Measurements from ENCODE around the gene GORASP1. TPM values are rescaled to one million over a fixed set of nuclear protein-coding genes. Genes with fewer than 3 reads are reported as not detected.

GORASP1 gene
- total RNA-seq, 1 experiment from 2014 or later, result 39.4 TPM

DNA sequence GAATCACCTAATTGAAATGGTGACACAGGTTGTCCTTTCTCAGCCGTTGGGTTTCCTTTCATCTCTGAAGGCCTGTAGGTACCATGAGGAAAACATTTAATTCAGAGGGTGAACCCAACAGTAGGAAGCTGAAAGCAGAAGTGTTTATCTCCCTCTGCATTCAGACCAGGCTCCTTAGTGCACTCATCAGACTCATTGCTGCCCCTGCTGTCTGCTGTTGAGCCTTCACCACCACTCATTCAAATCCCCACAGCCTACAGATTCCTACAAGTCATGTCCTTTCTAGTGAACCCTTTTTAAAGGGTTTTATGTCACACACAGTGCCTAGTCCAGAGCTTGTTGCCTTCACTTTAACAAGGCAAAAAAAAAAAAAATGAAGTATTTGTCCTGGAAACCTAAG, 42.2 kb downstream of the GORASP1 start:
- no peaks in the 10 kb centered on the region for H3K27me3 ChIP-seq (ENCODE audit: control insufficient read depth, insufficient read depth, low read length)
- BruUV-seq (replicated peaks), result no TSS peak
- ATAC-seq (peak; percentile 84), DNase-seq (ENCODE audit: low read depth, low spot score) (peak; percentile 18)
- ChIA-PET CTCF (interaction anchor here (0.6 kb wide), 1 partner anchor 79 kb away, joined by 3 read pairs; no protein-coding TSS in a partner anchor), POLR2A (no interaction called here)
- TF ChIP-seq CTCF (IDR thresholded peaks at IDR 0.05), result peak; percentile 65
- no peak for TF ChIP-seq SIN3A (IDR thresholded peaks at IDR 0.05; ENCODE audit: borderline replicate concordance, insufficient read depth, low read depth, low read length)
- TF ChIP-seq REST (IDR thresholded peaks at IDR 0.05; ENCODE audit: insufficient read depth in 1 of 2, low read depth in 2 of 2, low read length in 1 of 2), result no peak
- no peaks in the 10 kb centered on the region; the same call in 1 of the 2 replicates for H3K4me1 ChIP-seq (ENCODE audit: control insufficient read depth, insufficient read depth, low read length)
- H3K36me3 ChIP-seq (ENCODE audit: control insufficient read depth, insufficient read depth, low read length), result no peaks in the 10 kb centered on the region
- in situ Hi-C loops (cut with HindIII; ENCODE audit: low pct_unique_long_range_greater_than_20kb, low sequenced_read_pairs) (no loop called here), intact Hi-C loops (cut with micrococcal nuclease; ENCODE audit: unreplicated experiment) (no loop called here)
- H3K9me3 ChIP-seq (ENCODE audit: control insufficient read depth, insufficient read depth, low read depth, low read length), result no peaks in the 10 kb centered on the region; the same call in 1 of the 2 replicates
- no peak overlapping the region for H3K4me3 ChIP-seq (ENCODE audit: low read depth in 2 of 2, low read length in 2 of 2)
- no peak overlapping the region for H3K27ac ChIP-seq (ENCODE audit: low read length)

DNA sequence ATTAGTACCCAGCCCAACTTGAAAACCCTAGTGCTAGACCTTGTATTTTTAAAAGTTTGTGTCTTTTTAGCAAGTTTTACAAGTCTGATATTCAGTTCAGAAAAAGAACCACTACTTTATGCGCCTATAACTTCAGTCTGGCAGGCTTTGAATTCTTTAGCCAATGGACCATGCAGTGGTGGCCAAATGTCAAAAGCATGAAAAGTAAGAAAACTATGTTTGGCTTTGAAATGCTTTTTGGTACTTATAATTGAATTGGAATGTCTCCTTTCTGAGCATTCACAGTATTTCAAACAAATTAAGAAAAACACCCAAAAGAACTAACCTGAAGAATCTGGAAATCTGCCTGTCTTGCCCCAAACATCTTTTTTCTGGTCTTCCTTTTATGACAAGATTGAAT, 42.8 kb downstream of the GORASP1 start:
- in situ Hi-C loops (cut with HindIII; ENCODE audit: low pct_unique_long_range_greater_than_20kb, low sequenced_read_pairs) (no loop called here), intact Hi-C loops (cut with micrococcal nuclease; ENCODE audit: unreplicated experiment) (no loop called here)
- BruUV-seq (replicated peaks), result no TSS peak
- ChIA-PET CTCF (no interaction called here), POLR2A (no interaction called here)
- Histone ChIP-seq H3K27me3 (ENCODE audit: control insufficient read depth, insufficient read depth, low read length) (no peaks in the 10 kb centered on the region), H3K4me3 (ENCODE audit: low read depth in 2 of 2, low read length in 2 of 2) (no peak overlapping the region), H3K36me3 (ENCODE audit: control insufficient read depth, insufficient read depth, low read length) (no peaks in the 10 kb centered on the region), H3K9me3 (ENCODE audit: control insufficient read depth, insufficient read depth, low read depth, low read length) (no peaks in the 10 kb centered on the region; the same call in 1 of the 2 replicates), H3K27ac (ENCODE audit: low read length) (no peak overlapping the region), H3K4me1 (ENCODE audit: control insufficient read depth, insufficient read depth, low read length) (no peaks in the 10 kb centered on the region; the same call in 1 of the 2 replicates)
- no peak for TF ChIP-seq CTCF (IDR thresholded peaks at IDR 0.05)
- no peak for TF ChIP-seq POLR2AphosphoS5 (IDR thresholded peaks at IDR 0.05; ENCODE audit: low read depth, low read length)
- no peak for TF ChIP-seq REST (IDR thresholded peaks at IDR 0.05; ENCODE audit: insufficient read depth in 1 of 2, low read depth in 2 of 2, low read length in 1 of 2)
- no peak for TF ChIP-seq SIN3A (IDR thresholded peaks at IDR 0.05; ENCODE audit: borderline replicate concordance, insufficient read depth, low read depth, low read length)
- no peak for TF ChIP-seq TCF7L2 (IDR thresholded peaks at IDR 0.05; ENCODE audit: low read depth, low read length)
- DNase-seq (ENCODE audit: low read depth, low spot score), result no peak
- ATAC-seq, result no peak
